ENCODE data around the gene SAMD11.

- no peak for TF ChIP-seq POLR2A (IDR thresholded peaks at IDR 0.05)
- no peak for TF ChIP-seq CTCF (IDR thresholded peaks at IDR 0.05)
- TF ChIP-seq POLR2AphosphoS5 (IDR thresholded peaks at IDR 0.05), result no peak
- no peak for TF ChIP-seq EP300 (IDR thresholded peaks at IDR 0.05)
Observed at GRCh38 chr1:974687-975328, 51.1 kb downstream of the SAMD11 start.
